HEK293 (cell line): ENCODE data around the gene CDC42EP3.

Experiments used
- CTCF ChIA-PET: fragments of 350-600 bp; formaldehyde crosslinking; extraction: SDS; loops from one replicate; lab custom pipeline; 2021; ENCODE audit warnings: antibody characterized with exemption; lab: Yijun Ruan, JAX
- POLR2A ChIA-PET: fragments of 300-600 bp; formaldehyde crosslinking; extraction: SDS; loops from one replicate; lab custom pipeline; 2020; ENCODE audit warnings: antibody characterized with exemption, inconsistent platforms; lab: Yijun Ruan, JAX
- H3K27ac ChIP-seq: fragments of 200-500 bp; sonication (Bioruptor generic); 2 replicates; pipeline ENCODE4 v1.5.1; 2014; ENCODE audit warnings: low read depth, low read length, control low read depth, inconsistent platforms; ENCODE audit errors: extremely low read depth
- H3K36me3 ChIP-seq, 2 experiments: fragments of 200-500 bp in 1 of 2; sonication (Bioruptor generic) in 1 of 2; 1 replicate in 1 of 2; 2 replicates in 1 of 2; pipeline ENCODE4 v1.5.1; 2014 to 2017; ENCODE audit warnings: inconsistent platforms in 2 of 2, low read length in 2 of 2; ENCODE audit not compliant: control insufficient read depth in 2 of 2, insufficient read depth in 1 of 2
- H3K4me1 ChIP-seq: fragments of 200-500 bp; sonication (Bioruptor generic); 2 replicates; pipeline ENCODE4 v1.5.1; 2014; ENCODE audit warnings: mild to moderate bottlenecking, low read length, inconsistent platforms; ENCODE audit not compliant: control insufficient read depth, insufficient read depth
- H3K4me3 ChIP-seq: 2 replicates; pipeline ENCODE4 v1.5.1; 2011; ENCODE audit warnings: low read depth, mild to moderate bottlenecking, control low read depth, low read length, moderate library complexity
- H3K9me3 ChIP-seq: fragments of 200-500 bp; sonication (Bioruptor generic); 2 replicates; pipeline ENCODE4 v1.5.1; 2014; ENCODE audit warnings: low read depth, low read length, inconsistent platforms; ENCODE audit not compliant: control insufficient read depth, insufficient read depth
- BCL11B ChIP-seq: fragments of 450-650 bp; formaldehyde crosslinking; IDR thresholded peaks from 2 replicates; pipeline ENCODE4 v1.5.1; 2016; ENCODE audit warnings: low read depth, missing biosample characterization, missing genetic modification characterization
- GLIS2 ChIP-seq: fragments of 450-650 bp; formaldehyde crosslinking; IDR thresholded peaks from 2 replicates; pipeline ENCODE4 v1.5.1; 2016; ENCODE audit warnings: missing biosample characterization, missing genetic modification characterization
- INSM2 ChIP-seq: fragments of 450-650 bp; formaldehyde crosslinking; IDR thresholded peaks from 2 replicates; pipeline ENCODE4 v1.5.1; 2016; ENCODE audit warnings: missing biosample characterization, missing genetic modification characterization
- KLF16 ChIP-seq: fragments of 450-650 bp; formaldehyde crosslinking; IDR thresholded peaks from 2 replicates; pipeline ENCODE4 v1.5.1; 2017; ENCODE audit warnings: missing biosample characterization, missing genetic modification characterization
- MYNN ChIP-seq: fragments of 450-650 bp; formaldehyde crosslinking; IDR thresholded peaks from 2 replicates; pipeline ENCODE4 v1.5.1; 2016; ENCODE audit warnings: missing biosample characterization, missing genetic modification characterization, borderline replicate concordance
- ZIC2 ChIP-seq: fragments of 450-650 bp; formaldehyde crosslinking; IDR thresholded peaks from 2 replicates; pipeline ENCODE4 v1.5.1; 2016; ENCODE audit warnings: missing biosample characterization, missing genetic modification characterization
- ZNF10 ChIP-seq: fragments of 450-650 bp; formaldehyde crosslinking; IDR thresholded peaks from 2 replicates; pipeline ENCODE4 v1.5.1; 2017; ENCODE audit warnings: missing biosample characterization, missing genetic modification characterization
- ZNF155 ChIP-seq: fragments of 450-650 bp; formaldehyde crosslinking; IDR thresholded peaks from 2 replicates; pipeline ENCODE4 v1.5.1; 2016; ENCODE audit warnings: missing biosample characterization, missing genetic modification characterization
- ZNF214 ChIP-seq: fragments of 450-650 bp; formaldehyde crosslinking; IDR thresholded peaks from 2 replicates; pipeline ENCODE4 v1.5.1; 2017; ENCODE audit warnings: missing biosample characterization, mild to moderate bottlenecking, missing genetic modification characterization, borderline replicate concordance
- ZNF488 ChIP-seq: fragments of 450-650 bp; formaldehyde crosslinking; IDR thresholded peaks from 2 replicates; pipeline ENCODE4 v1.5.1; 2016; ENCODE audit warnings: missing biosample characterization, missing genetic modification characterization
- ZNF639 ChIP-seq: fragments of 450-650 bp; formaldehyde crosslinking; IDR thresholded peaks from 2 replicates; pipeline ENCODE4 v1.5.1; 2016; ENCODE audit warnings: missing biosample characterization, missing genetic modification characterization
- TF ChIP-seq, protein P1 (sequence below): fragments of 450-650 bp; formaldehyde crosslinking; IDR thresholded peaks from 2 replicates; pipeline ENCODE4 v1.5.1; 2016; ENCODE audit warnings: missing biosample characterization, missing genetic modification characterization
- TF ChIP-seq, protein P2 (sequence below): fragments of 450-650 bp; IDR thresholded peaks from 2 replicates; pipeline ENCODE4 v1.5.1; 2018; ENCODE audit warnings: missing biosample characterization, missing genetic modification characterization
- TF ChIP-seq, protein P3 (sequence below): fragments of 450-650 bp; formaldehyde crosslinking; IDR thresholded peaks from 2 replicates; pipeline ENCODE4 v1.5.1; 2016; ENCODE audit warnings: missing biosample characterization, missing genetic modification characterization

CDC42EP3 gene

GRCh38 chr2:37720533-37721200 lies 49.2 kb upstream of the CDC42EP3 start:
- ChIA-PET CTCF (no interaction called here), POLR2A (no interaction called here)
- H3K4me3 ChIP-seq = no peak overlapping the region
- no peaks in the 10 kb centered on the region for H3K9me3 ChIP-seq
- no peaks in the 10 kb centered on the region for H3K36me3 ChIP-seq
- no peak for TF ChIP-seq ZIC2
- no peak for TF ChIP-seq BCL11B (tag by site-specific recombination)
- TF ChIP-seq ZNF639 (tag by site-specific recombination) = no peak
- no peak for TF ChIP-seq ZNF10
- TF ChIP-seq, protein P1, sequence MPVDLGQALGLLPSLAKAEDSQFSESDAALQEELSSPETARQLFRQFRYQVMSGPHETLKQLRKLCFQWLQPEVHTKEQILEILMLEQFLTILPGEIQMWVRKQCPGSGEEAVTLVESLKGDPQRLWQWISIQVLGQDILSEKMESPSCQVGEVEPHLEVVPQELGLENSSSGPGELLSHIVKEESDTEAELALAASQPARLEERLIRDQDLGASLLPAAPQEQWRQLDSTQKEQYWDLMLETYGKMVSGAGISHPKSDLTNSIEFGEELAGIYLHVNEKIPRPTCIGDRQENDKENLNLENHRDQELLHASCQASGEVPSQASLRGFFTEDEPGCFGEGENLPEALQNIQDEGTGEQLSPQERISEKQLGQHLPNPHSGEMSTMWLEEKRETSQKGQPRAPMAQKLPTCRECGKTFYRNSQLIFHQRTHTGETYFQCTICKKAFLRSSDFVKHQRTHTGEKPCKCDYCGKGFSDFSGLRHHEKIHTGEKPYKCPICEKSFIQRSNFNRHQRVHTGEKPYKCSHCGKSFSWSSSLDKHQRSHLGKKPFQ = no peak
- H3K27ac ChIP-seq = no peak overlapping the region
- no peaks in the 10 kb centered on the region for H3K4me1 ChIP-seq

GRCh38 chr2:37718515-37719161 lies 47.2 kb upstream of the CDC42EP3 start:
- Histone ChIP-seq H3K27ac (no peak overlapping the region), H3K4me3 (no peak overlapping the region), H3K4me1 (no peaks in the 10 kb centered on the region), H3K9me3 (no peaks in the 10 kb centered on the region), H3K36me3 (no peaks in the 10 kb centered on the region)
- TF ChIP-seq ZNF155 (tag by site-specific recombination) (no peak), ZNF488 (no peak), INSM2 (tag by site-specific recombination) (no peak), KLF16 (no peak), ZNF214 (tag by site-specific recombination) (no peak), MYNN (tag by site-specific recombination) (no peak), GLIS2 (tag by site-specific recombination) (no peak)
- TF ChIP-seq, protein P2, sequence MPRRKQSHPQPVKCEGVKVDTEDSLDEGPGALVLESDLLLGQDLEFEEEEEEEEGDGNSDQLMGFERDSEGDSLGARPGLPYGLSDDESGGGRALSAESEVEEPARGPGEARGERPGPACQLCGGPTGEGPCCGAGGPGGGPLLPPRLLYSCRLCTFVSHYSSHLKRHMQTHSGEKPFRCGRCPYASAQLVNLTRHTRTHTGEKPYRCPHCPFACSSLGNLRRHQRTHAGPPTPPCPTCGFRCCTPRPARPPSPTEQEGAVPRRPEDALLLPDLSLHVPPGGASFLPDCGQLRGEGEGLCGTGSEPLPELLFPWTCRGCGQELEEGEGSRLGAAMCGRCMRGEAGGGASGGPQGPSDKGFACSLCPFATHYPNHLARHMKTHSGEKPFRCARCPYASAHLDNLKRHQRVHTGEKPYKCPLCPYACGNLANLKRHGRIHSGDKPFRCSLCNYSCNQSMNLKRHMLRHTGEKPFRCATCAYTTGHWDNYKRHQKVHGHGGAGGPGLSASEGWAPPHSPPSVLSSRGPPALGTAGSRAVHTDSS (tag by site-specific recombination) = no peak
- TF ChIP-seq, protein P3, sequence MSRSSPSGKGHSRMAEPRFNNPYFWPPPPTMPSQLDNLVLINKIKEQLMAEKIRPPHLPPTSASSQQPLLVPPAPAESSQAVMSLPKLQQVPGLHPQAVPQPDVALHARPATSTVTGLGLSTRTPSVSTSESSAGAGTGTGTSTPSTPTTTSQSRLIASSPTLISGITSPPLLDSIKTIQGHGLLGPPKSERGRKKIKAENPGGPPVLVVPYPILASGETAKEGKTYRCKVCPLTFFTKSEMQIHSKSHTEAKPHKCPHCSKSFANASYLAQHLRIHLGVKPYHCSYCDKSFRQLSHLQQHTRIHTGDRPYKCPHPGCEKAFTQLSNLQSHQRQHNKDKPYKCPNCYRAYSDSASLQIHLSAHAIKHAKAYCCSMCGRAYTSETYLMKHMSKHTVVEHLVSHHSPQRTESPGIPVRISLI (tag by site-specific recombination) = no peak
- ChIA-PET CTCF (interaction anchor here (0.6 to 1.7 kb wide), 5 partner anchors 33 to 739 kb away, joined by 3 to 4 read pairs (median 3); no protein-coding TSS in a partner anchor), POLR2A (no interaction called here)
